ENCODE results near the gene CD5L. TPM values are rescaled to one million over a fixed set of nuclear protein-coding genes. Genes with fewer than 3 reads are reported as not detected.

The CD5L gene
- total RNA-seq (ENCODE audit: unreplicated experiment): not detected
- long read RNA-seq: 0 reads

- no peak for DNase-seq (ENCODE audit: low spot score)
- TF ChIP-seq, protein P1, sequence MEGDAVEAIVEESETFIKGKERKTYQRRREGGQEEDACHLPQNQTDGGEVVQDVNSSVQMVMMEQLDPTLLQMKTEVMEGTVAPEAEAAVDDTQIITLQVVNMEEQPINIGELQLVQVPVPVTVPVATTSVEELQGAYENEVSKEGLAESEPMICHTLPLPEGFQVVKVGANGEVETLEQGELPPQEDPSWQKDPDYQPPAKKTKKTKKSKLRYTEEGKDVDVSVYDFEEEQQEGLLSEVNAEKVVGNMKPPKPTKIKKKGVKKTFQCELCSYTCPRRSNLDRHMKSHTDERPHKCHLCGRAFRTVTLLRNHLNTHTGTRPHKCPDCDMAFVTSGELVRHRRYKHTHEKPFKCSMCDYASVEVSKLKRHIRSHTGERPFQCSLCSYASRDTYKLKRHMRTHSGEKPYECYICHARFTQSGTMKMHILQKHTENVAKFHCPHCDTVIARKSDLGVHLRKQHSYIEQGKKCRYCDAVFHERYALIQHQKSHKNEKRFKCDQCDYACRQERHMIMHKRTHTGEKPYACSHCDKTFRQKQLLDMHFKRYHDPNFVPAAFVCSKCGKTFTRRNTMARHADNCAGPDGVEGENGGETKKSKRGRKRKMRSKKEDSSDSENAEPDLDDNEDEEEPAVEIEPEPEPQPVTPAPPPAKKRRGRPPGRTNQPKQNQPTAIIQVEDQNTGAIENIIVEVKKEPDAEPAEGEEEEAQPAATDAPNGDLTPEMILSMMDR (IDR thresholded peaks at IDR 0.05; ENCODE audit: unreplicated experiment): no peak
- H3K27me3 Mint-ChIP-seq (ENCODE audit: unreplicated experiment): no peaks in the 10 kb centered on the region
These were observed at the start of gene CD5L for GRCh38 chr1:157841708-157842107. Gene CD5L (minus strand): TSS chr1:157841808. CDS start chr1:157841701, 107 bp downstream.

DNA sequence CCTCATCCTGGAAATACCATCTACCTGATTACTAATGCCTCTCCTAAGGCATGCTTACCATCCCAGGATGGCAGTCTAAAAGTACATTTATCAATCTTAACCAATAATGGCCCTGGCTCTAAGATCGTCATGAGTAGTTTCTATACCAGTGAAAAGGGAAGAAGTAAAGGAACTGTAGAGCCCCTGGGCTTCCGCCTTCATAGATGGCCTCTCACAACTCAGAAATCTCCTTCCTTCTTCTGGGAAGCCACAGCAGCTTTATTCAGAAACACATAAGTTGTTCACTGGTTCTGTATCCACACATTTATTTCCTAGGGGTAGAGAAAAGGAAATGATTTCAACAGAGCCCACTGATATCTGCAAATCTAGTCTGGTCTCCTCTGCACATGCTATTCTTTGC is 41.0 kb upstream of the CD5L start:
- no peaks in the 10 kb centered on the region for H3K4me1 Mint-ChIP-seq (ENCODE audit: unreplicated experiment)
- no peak for DNase-seq (ENCODE audit: low spot score)
- no peak overlapping the region for H3K27ac Mint-ChIP-seq (ENCODE audit: unreplicated experiment)
- no peaks in the 10 kb centered on the region for H3K9me3 Mint-ChIP-seq (ENCODE audit: unreplicated experiment)
- TF ChIP-seq, protein P1 (IDR thresholded peaks at IDR 0.05; ENCODE audit: unreplicated experiment): no peak
- H3K36me3 Mint-ChIP-seq (ENCODE audit: low read depth, unreplicated experiment): no peaks in the 10 kb centered on the region
- H3K27me3 Mint-ChIP-seq (ENCODE audit: unreplicated experiment): no peaks in the 10 kb centered on the region
- no peak overlapping the region for H3K4me3 Mint-ChIP-seq (ENCODE audit: unreplicated experiment)

More at GRCh38 chr1:157841708-157842107, at the start of gene CD5L:
- Mint-ChIP-seq H3K36me3 (ENCODE audit: low read depth, unreplicated experiment) (no peaks in the 10 kb centered on the region), H3K27ac (ENCODE audit: unreplicated experiment) (no peak within 1 kb of the TSS), H3K4me1 (ENCODE audit: unreplicated experiment) (peaks cover 6% of the 10 kb centered on the region), H3K4me3 (ENCODE audit: unreplicated experiment) (no peak within 1 kb of the TSS), H3K9me3 (ENCODE audit: unreplicated experiment) (no peaks in the 10 kb centered on the region)

DNA sequence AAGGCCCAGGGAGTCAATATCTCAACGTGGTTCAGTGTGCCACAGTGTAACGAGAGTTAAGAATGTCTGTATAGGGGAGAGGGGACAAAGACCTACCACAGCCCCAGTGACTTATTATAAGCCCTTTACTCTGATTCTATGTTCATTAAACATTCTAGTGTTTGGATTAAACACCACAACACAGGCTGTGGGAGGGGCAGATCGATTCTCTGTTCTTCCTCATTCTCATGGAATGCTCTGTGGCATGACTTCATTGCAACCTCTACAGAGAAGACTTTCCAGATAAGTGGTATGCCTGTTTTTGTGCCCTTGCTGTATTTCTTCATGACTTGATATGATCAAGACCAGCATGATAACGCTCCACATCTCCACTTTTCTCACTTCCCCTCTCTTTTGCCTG is 39.0 kb upstream of the CD5L start:
- Mint-ChIP-seq H3K9me3 (ENCODE audit: unreplicated experiment) (no peaks in the 10 kb centered on the region), H3K4me3 (ENCODE audit: unreplicated experiment) (no peak overlapping the region), H3K27me3 (ENCODE audit: unreplicated experiment) (no peaks in the 10 kb centered on the region), H3K27ac (ENCODE audit: unreplicated experiment) (no peak overlapping the region), H3K36me3 (ENCODE audit: low read depth, unreplicated experiment) (no peaks in the 10 kb centered on the region), H3K4me1 (ENCODE audit: unreplicated experiment) (no peaks in the 10 kb centered on the region)
- TF ChIP-seq, protein P1 (IDR thresholded peaks at IDR 0.05; ENCODE audit: unreplicated experiment): no peak
- DNase-seq (ENCODE audit: low spot score): no peak

GRCh38 chr1:157878059-157878458 is 36.5 kb upstream of the CD5L start:
- TF ChIP-seq, protein P1 (IDR thresholded peaks at IDR 0.05; ENCODE audit: unreplicated experiment): no peak
- Mint-ChIP-seq H3K27ac (ENCODE audit: unreplicated experiment) (no peak overlapping the region), H3K4me1 (ENCODE audit: unreplicated experiment) (no peaks in the 10 kb centered on the region), H3K9me3 (ENCODE audit: unreplicated experiment) (no peaks in the 10 kb centered on the region), H3K27me3 (ENCODE audit: unreplicated experiment) (no peaks in the 10 kb centered on the region), H3K4me3 (ENCODE audit: unreplicated experiment) (no peak overlapping the region), H3K36me3 (ENCODE audit: low read depth, unreplicated experiment) (no peaks in the 10 kb centered on the region)
- DNase-seq (ENCODE audit: low spot score): no peak

DNA sequence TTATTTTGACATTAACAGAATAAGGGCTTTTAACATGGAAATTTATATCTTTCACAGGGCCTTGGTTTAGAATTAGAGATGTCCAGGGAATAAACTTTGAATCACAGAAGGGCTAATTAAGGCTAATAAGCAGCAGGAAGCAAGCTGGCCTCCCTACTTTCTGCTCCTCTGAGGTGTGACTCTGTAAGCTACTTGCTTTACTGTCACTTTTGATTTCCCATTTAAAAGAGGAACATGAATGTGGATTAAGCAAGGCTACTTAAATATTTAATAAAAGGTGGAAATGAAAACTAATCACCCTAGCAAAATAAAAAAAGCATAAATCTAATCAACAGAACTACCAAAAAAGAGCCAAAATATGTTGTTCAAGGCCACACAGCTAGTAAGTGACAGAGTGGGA is 28.9 kb upstream of the CD5L start:
- Mint-ChIP-seq H3K27ac (ENCODE audit: unreplicated experiment) (no peak overlapping the region), H3K4me1 (ENCODE audit: unreplicated experiment) (no peaks in the 10 kb centered on the region), H3K4me3 (ENCODE audit: unreplicated experiment) (no peak overlapping the region), H3K9me3 (ENCODE audit: unreplicated experiment) (no peaks in the 10 kb centered on the region), H3K27me3 (ENCODE audit: unreplicated experiment) (no peaks in the 10 kb centered on the region), H3K36me3 (ENCODE audit: low read depth, unreplicated experiment) (no peaks in the 10 kb centered on the region)
- TF ChIP-seq, protein P1 (IDR thresholded peaks at IDR 0.05; ENCODE audit: unreplicated experiment): no peak
- DNase-seq (ENCODE audit: low spot score): no peak
